CD8-positive, alpha-beta memory T cell (primary cell): ENCODE data around the gene LRRC75A. TPM values are rescaled to one million over a fixed set of nuclear protein-coding genes. Genes with fewer than 3 reads are reported as not detected.

Experiments
- CTCF ChIA-PET: fragments of 350-600 bp; sonication (Branson Sonifier 250); formaldehyde crosslinking; loops from one replicate; lab custom pipeline; 2021; ENCODE audit warnings: antibody characterized with exemption; lab: Charles Lee
- POLR2A ChIA-PET: fragments of 350-600 bp; sonication (Branson Sonifier 250); formaldehyde crosslinking; loops from one replicate; lab custom pipeline; 2021; ENCODE audit warnings: antibody characterized with exemption; lab: Charles Lee
- DNase-seq, 5 donors: peaks; one replicate each; pipeline versions ENCODE4 v3.0.0 to v3.0.0-alpha.2; 2020 to 2022; ENCODE audit warnings: mixed read lengths in 1 of 5
- H3K27ac ChIP-seq: one replicate; pipeline ENCODE4 v1.7.0; 2013; ENCODE audit warnings: low read depth, mild to moderate bottlenecking, low read length, moderate library complexity
- H3K27me3 ChIP-seq: 2 replicates; pipeline ENCODE4 v1.7.0; 2013; ENCODE audit warnings: low read length, mild to moderate bottlenecking; ENCODE audit not compliant: insufficient read depth, poor library complexity, severe bottlenecking
- H3K36me3 ChIP-seq: 2 replicates; pipeline ENCODE4 v1.7.0; 2013; ENCODE audit warnings: mild to moderate bottlenecking, low read length, moderate library complexity; ENCODE audit not compliant: insufficient read depth
- H3K4me1 ChIP-seq: 2 replicates; pipeline ENCODE4 v1.7.0; 2013; ENCODE audit warnings: mild to moderate bottlenecking, low read length, moderate library complexity; ENCODE audit not compliant: insufficient read depth
- H3K4me3 ChIP-seq: 2 replicates; pipeline ENCODE4 v1.7.0; 2013; ENCODE audit warnings: mild to moderate bottlenecking, low read length
- H3K9me3 ChIP-seq: 2 replicates; pipeline ENCODE4 v1.7.0; 2013; ENCODE audit warnings: mild to moderate bottlenecking, low read length
- H3K27ac Mint-ChIP-seq, 8 donors: one replicate each; pipeline ENCODE4 v1.8.0; 2020 to 2021; ENCODE audit warnings: mixed read lengths in 8 of 8, mild to moderate bottlenecking in 6 of 8, inconsistent platforms in 3 of 8, moderate library complexity in 3 of 8
- H3K27me3 Mint-ChIP-seq, 2 donors: one replicate each; pipeline ENCODE4 v1.8.0; 2020 to 2021; ENCODE audit warnings: mixed read lengths in 2 of 2, mild to moderate bottlenecking in 1 of 2, moderate library complexity in 1 of 2
- H3K36me3 Mint-ChIP-seq, 3 donors: one replicate each; pipeline ENCODE4 v1.8.0; 2020 to 2021; ENCODE audit warnings: mixed read lengths in 3 of 3, inconsistent platforms in 1 of 3, mild to moderate bottlenecking in 1 of 3
- H3K4me1 Mint-ChIP-seq, 3 donors: one replicate each; pipeline ENCODE4 v1.8.0; 2020 to 2021; ENCODE audit warnings: mixed read lengths in 3 of 3, inconsistent platforms in 1 of 3, mild to moderate bottlenecking in 1 of 3
- H3K4me3 Mint-ChIP-seq, 7 donors: one replicate each; pipeline ENCODE4 v1.8.0; 2020 to 2021; ENCODE audit warnings: mixed read lengths in 7 of 7, mild to moderate bottlenecking in 6 of 7, moderate library complexity in 4 of 7, inconsistent platforms in 2 of 7
- H3K9me3 Mint-ChIP-seq, 5 donors: one replicate each; pipeline ENCODE4 v1.8.0; 2020 to 2022; ENCODE audit warnings: mixed read lengths in 5 of 5, mild to moderate bottlenecking in 3 of 5, moderate library complexity in 2 of 5, inconsistent platforms in 1 of 5
- polyA plus RNA-seq: library from polyadenylated mRNA; unstranded; fragments of 300-500 nt; fragmentation: Illumina TruSeq; gene quantifications from one replicate; pipeline ENCODE4 v1.2.3, GENCODE V29; 2021
- total RNA-seq, 2 experiments: library from RNA; stranded (reverse); gene quantifications; one replicate each; pipeline ENCODE4 v1.2.3, GENCODE V29; 2021

LRRC75A gene
- total and polyA plus RNA-seq, 3 experiments from 2014 or later = 2.2 to 4.6 (median 2.6) TPM

GRCh38 chr17:16492613-16493530 is 879 bp upstream of the LRRC75A start:
- no peaks in the 10 kb centered on the region for H3K36me3 Mint-ChIP-seq
- H3K4me1 ChIP-seq = peaks cover 7% of the 10 kb centered on the region
- H3K27me3 Mint-ChIP-seq = peaks cover 3 to 7% of the 10 kb centered on the region in 2 donors
- ChIA-PET POLR2A (interaction anchor here (1.0 kb wide), 1 partner anchor 54 kb away, joined by 6 read pairs; no protein-coding TSS in a partner anchor), CTCF (no interaction called here)
- H3K27me3 ChIP-seq = no peaks in the 10 kb centered on the region
- no peaks in the 10 kb centered on the region for H3K9me3 ChIP-seq
- peak overlapping the region; percentile 7 for H3K4me3 ChIP-seq
- H3K4me1 Mint-ChIP-seq = peaks cover 13 to 21% (median 16%) of the 10 kb centered on the region in 3 donors
- H3K36me3 ChIP-seq = no peaks in the 10 kb centered on the region
- peak overlapping the region in 3 of 8 donors; percentile 2 to 84 (median 59) for H3K27ac Mint-ChIP-seq
- H3K9me3 Mint-ChIP-seq = no peaks in the 10 kb centered on the region
- H3K27ac ChIP-seq = no peak overlapping the region
- DNase-seq = no peak
- H3K4me3 Mint-ChIP-seq = peak overlapping the region; percentile 80 to 90 (median 86)

GRCh38 chr17:16491131-16491702 is 776 bp downstream of the LRRC75A start:
- Mint-ChIP-seq H3K27ac (peak overlapping the region in 4 of 8 donors; percentile 6 to 78 (median 13)), H3K9me3 (no peaks in the 10 kb centered on the region), H3K27me3 (no peaks in the 10 kb centered on the region), H3K36me3 (peaks cover 0 to 2% (median 0%) of the 10 kb centered on the region in 3 donors), H3K4me3 (peak overlapping the region; percentile 72 to 88 (median 79)), H3K4me1 (peaks cover 13 to 21% (median 16%) of the 10 kb centered on the region in 3 donors)
- DNase-seq = peak; percentile 6 to 53 (median 20)
- Histone ChIP-seq H3K36me3 (no peaks in the 10 kb centered on the region), H3K9me3 (no peaks in the 10 kb centered on the region), H3K4me3 (peak overlapping the region; percentile 34), H3K27ac (no peak overlapping the region), H3K27me3 (no peaks in the 10 kb centered on the region), H3K4me1 (peaks cover 7% of the 10 kb centered on the region)
- POLR2A ChIA-PET = no interaction called here
- CTCF ChIA-PET = no interaction called here

DNA sequence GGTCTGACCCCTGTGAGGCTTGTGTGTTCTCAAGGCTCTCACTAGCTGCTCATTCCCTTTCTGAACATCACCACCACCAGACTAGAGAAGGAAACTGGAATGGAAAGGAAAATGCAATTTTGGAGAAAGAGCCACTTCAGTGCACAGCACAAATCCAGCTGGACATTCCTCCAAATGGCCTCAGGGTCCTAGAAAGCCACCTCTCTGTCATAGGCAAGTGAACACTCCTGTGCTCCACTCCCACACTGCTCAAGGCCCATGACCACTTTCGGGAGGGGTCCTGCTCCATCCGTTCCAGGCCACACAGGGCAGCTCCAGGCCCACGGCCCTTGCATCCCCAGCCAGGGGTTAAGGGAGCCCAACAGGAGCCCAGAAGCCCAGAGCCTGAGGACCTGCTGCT is 2.6 kb downstream of the LRRC75A start:
- Histone ChIP-seq H3K4me1 (peaks cover 7% of the 10 kb centered on the region), H3K9me3 (no peaks in the 10 kb centered on the region), H3K27ac (no peak overlapping the region), H3K27me3 (no peaks in the 10 kb centered on the region), H3K4me3 (no peak overlapping the region), H3K36me3 (no peaks in the 10 kb centered on the region)
- no peak for DNase-seq
- peak overlapping the region in 3 of 7 donors; percentile 34 to 52 (median 44) for H3K4me3 Mint-ChIP-seq
- H3K36me3 Mint-ChIP-seq = peaks cover 0 to 2% (median 0%) of the 10 kb centered on the region in 3 donors
- ChIA-PET CTCF (interaction anchor here (1.0 kb wide), 1 partner anchor 32 kb away, joined by 4 read pairs; no protein-coding TSS in a partner anchor), POLR2A (no interaction called here)
- no peaks in the 10 kb centered on the region for H3K27me3 Mint-ChIP-seq
- H3K27ac Mint-ChIP-seq = no peak overlapping the region
- H3K4me1 Mint-ChIP-seq = peaks cover 13 to 24% (median 16%) of the 10 kb centered on the region in 3 donors
- no peaks in the 10 kb centered on the region for H3K9me3 Mint-ChIP-seq

DNA sequence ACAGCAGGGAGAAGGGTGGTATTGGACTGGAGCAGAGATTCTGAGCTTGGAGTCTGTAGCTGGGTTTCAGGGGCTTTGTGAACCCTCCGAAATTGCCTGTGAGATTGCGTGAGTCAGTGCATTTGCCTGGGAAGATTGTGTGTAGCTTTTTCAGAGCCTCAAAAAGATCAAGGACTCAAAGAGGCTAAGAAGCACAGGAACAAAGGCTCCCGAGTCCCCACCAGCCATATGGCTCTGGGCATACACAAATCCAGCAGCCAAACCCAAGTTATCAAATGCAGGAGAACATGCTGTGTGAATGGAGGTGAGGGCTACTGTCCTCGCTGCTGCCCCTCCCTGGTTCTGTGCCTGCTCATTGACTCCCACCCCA is 3.0 kb downstream of the LRRC75A start:
- Histone ChIP-seq H3K27ac (no peak overlapping the region), H3K36me3 (no peaks in the 10 kb centered on the region), H3K9me3 (no peaks in the 10 kb centered on the region), H3K27me3 (no peaks in the 10 kb centered on the region), H3K4me1 (peaks cover 7% of the 10 kb centered on the region), H3K4me3 (no peak overlapping the region)
- ChIA-PET CTCF (interaction anchor here (1.0 kb wide), 1 partner anchor 33 kb away, joined by 4 read pairs; no protein-coding TSS in a partner anchor), POLR2A (no interaction called here)
- no peaks in the 10 kb centered on the region for H3K9me3 Mint-ChIP-seq
- H3K27me3 Mint-ChIP-seq = no peaks in the 10 kb centered on the region
- peak overlapping the region in 3 of 7 donors; percentile 34 to 52 (median 52) for H3K4me3 Mint-ChIP-seq
- H3K27ac Mint-ChIP-seq = no peak overlapping the region
- no peak for DNase-seq
- H3K4me1 Mint-ChIP-seq = peaks cover 13 to 24% (median 16%) of the 10 kb centered on the region in 3 donors
- peaks cover 0 to 2% (median 0%) of the 10 kb centered on the region in 3 donors for H3K36me3 Mint-ChIP-seq

DNA sequence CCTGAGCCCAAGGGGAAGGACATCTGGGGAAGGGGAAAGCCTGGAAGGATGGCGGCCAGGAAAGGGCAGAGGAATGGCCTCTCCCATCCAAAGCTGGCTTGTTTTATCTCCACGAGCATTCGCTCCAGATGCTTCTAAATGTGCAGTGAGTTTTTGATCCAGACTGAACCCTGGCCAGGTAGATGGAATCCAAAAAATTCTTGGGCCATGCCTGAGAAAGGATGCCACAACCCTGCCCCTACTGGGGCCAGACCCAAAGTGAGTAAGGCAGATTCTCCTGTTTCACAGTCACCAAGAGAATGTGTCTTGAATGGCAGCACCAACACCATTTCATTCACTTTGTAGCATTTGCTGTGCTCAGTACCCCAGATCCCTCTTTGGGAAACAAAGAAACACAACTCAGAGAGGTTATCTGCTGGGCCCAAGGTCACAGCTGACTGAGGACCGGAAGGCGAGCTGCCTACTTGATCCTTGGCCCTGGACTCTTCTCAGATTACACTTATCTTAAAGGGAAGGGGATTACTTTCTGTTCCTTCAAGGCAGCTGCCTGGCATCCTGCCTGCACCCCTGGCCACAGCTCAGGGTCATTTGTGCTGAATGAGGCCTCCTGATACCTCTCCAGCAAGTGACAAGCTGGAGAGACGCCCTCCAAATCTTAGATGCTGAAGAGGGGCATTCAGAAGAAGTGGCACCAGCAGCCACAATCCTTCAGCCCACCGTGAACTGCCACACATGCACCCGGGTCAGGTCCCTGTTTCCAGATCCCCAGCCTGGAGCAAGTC is 3.6 kb downstream of the LRRC75A start:
- H3K4me3 ChIP-seq = no peak overlapping the region
- POLR2A ChIA-PET = no interaction called here
- CTCF ChIA-PET = no interaction called here
- Mint-ChIP-seq H3K36me3 (peaks cover 0 to 2% (median 0%) of the 10 kb centered on the region in 3 donors), H3K4me3 (peak overlapping the region in 1 of 7 donors; percentile 52), H3K9me3 (no peaks in the 10 kb centered on the region), H3K27ac (no peak overlapping the region), H3K4me1 (peaks cover 13 to 24% (median 16%) of the 10 kb centered on the region in 3 donors), H3K27me3 (no peaks in the 10 kb centered on the region)
- H3K27me3 ChIP-seq = no peaks in the 10 kb centered on the region
- no peaks in the 10 kb centered on the region for H3K36me3 ChIP-seq
- peaks cover 7% of the 10 kb centered on the region for H3K4me1 ChIP-seq
- H3K9me3 ChIP-seq = no peaks in the 10 kb centered on the region
- no peak overlapping the region for H3K27ac ChIP-seq
- no peak for DNase-seq

- Mint-ChIP-seq H3K27me3 (no peaks in the 10 kb centered on the region), H3K36me3 (peaks cover 0 to 2% (median 0%) of the 10 kb centered on the region in 3 donors), H3K4me1 (peaks cover 12 to 18% (median 13%) of the 10 kb centered on the region in 3 donors), H3K27ac (no peak overlapping the region), H3K4me3 (no peak overlapping the region), H3K9me3 (no peaks in the 10 kb centered on the region)
- Histone ChIP-seq H3K4me1 (peaks cover 7% of the 10 kb centered on the region), H3K9me3 (no peaks in the 10 kb centered on the region), H3K27ac (no peak overlapping the region), H3K4me3 (no peak overlapping the region), H3K36me3 (no peaks in the 10 kb centered on the region), H3K27me3 (no peaks in the 10 kb centered on the region)
- no peak for DNase-seq
- ChIA-PET POLR2A (no interaction called here), CTCF (no interaction called here)
These were observed 5.4 kb downstream of the LRRC75A start for GRCh38 chr17:16486373-16487250.
